Lower lobe of right lung (tissue), 2 donors: Measurements from ENCODE around the gene ARHGAP8. TPM values are rescaled to one million over a fixed set of nuclear protein-coding genes. Genes with fewer than 3 reads are reported as not detected.
A peak's percentile ranks its signal among the peaks of the same experiment; 100 is the strongest.

Experiments
- ATAC-seq, 2 donors: fragments of 200-7000 bp; cut with Tn5 transposase; one replicate each; pipeline ENCODE4 v1.9.1; 2020 to 2022; ENCODE audit warnings: mild to moderate bottlenecking in 2 of 2, moderate library complexity in 2 of 2
- DNase-seq: peaks from one replicate; pipeline ENCODE4 v3.0.0-alpha.2; 2020
- H3K27ac ChIP-seq: fragments of 200-600 bp; one replicate; pipeline ENCODE4 v1.8.0; 2022
- H3K27me3 ChIP-seq: fragments of 200-600 bp; one replicate; pipeline ENCODE4 v1.8.0; 2022; ENCODE audit warnings: low read depth
- H3K36me3 ChIP-seq: fragments of 200-600 bp; one replicate; pipeline ENCODE4 v1.8.0; 2022; ENCODE audit warnings: mild to moderate bottlenecking
- H3K4me1 ChIP-seq: fragments of 200-600 bp; one replicate; pipeline ENCODE4 v1.8.0; 2022
- H3K4me3 ChIP-seq: fragments of 200-600 bp; one replicate; pipeline ENCODE4 v1.8.0; 2022; ENCODE audit warnings: mild to moderate bottlenecking
- H3K9me3 ChIP-seq: fragments of 200-600 bp; one replicate; pipeline ENCODE4 v1.8.0; 2022
- CTCF ChIP-seq: fragments of 200-600 bp; IDR thresholded peaks from one replicate; pipeline ENCODE4 v1.8.0; 2022; ENCODE audit warnings: antibody characterized with exemption, mild to moderate bottlenecking
- intact Hi-C: fragments of 100-400 bp; cut with DNase I; formaldehyde crosslinking; loops from one replicate; pipeline ENCODE4 v1.11.0; 2022
- total RNA-seq: library from RNA; stranded (reverse); fragmentation: NEBNext Ultra II Directional; extraction: Animal tissue kit (Norgen Biotek cat#: 25700); gene quantifications from one replicate; pipeline ENCODE4 v1.2.1, GENCODE V29; 2021
- donor health status: DM: no; HTN: yes; CAD: no; lungs with severe emphysema.

Gene ARHGAP8
- total RNA-seq, 1 donor from 2014 or later, result 18.2 TPM

GRCh38 chr22:44753189-44754042, 1.0 kb downstream of the ARHGAP8 start:
- peak overlapping the region; percentile 49 for H3K27ac ChIP-seq
- peak overlapping the region; percentile 50 for H3K4me3 ChIP-seq
- H3K36me3 ChIP-seq, result no peaks in the 10 kb centered on the region
- H3K4me1 ChIP-seq, result peaks cover 16% of the 10 kb centered on the region
- DNase-seq, result no peak
- TF ChIP-seq CTCF, result no peak
- ATAC-seq, result peak; percentile 34 to 44
- peaks cover 32% of the 10 kb centered on the region for H3K27me3 ChIP-seq
- intact Hi-C loops, result no loop called here
- H3K9me3 ChIP-seq, result no peaks in the 10 kb centered on the region

GRCh38 chr22:44754998-44755397, 2.6 kb downstream of the ARHGAP8 start:
- TF ChIP-seq CTCF, result no peak
- Histone ChIP-seq H3K36me3 (no peaks in the 10 kb centered on the region), H3K27me3 (peaks cover 32% of the 10 kb centered on the region), H3K4me3 (no peak overlapping the region), H3K4me1 (peaks cover 16% of the 10 kb centered on the region), H3K27ac (no peak overlapping the region), H3K9me3 (no peaks in the 10 kb centered on the region)
- ATAC-seq, result no peak
- intact Hi-C loops, result no loop called here
- DNase-seq, result no peak

GRCh38 chr22:44755417-44755816, 3.0 kb downstream of the ARHGAP8 start:
- no peak for DNase-seq
- Histone ChIP-seq H3K9me3 (no peaks in the 10 kb centered on the region), H3K36me3 (no peaks in the 10 kb centered on the region), H3K4me1 (peaks cover 16% of the 10 kb centered on the region), H3K4me3 (no peak overlapping the region), H3K27me3 (peaks cover 32% of the 10 kb centered on the region), H3K27ac (peak overlapping the region; percentile 41)
- intact Hi-C loops, result no loop called here
- TF ChIP-seq CTCF, result no peak
- no peak for ATAC-seq

- DNase-seq (no peak), ATAC-seq (peak; percentile 63 to 72)
- no peaks in the 10 kb centered on the region for H3K36me3 ChIP-seq
- H3K9me3 ChIP-seq, result no peaks in the 10 kb centered on the region
- peak overlapping the region; percentile 21 for H3K4me3 ChIP-seq
- intact Hi-C loops, result no loop called here
- peaks cover 16% of the 10 kb centered on the region for H3K4me1 ChIP-seq
- peaks cover 30% of the 10 kb centered on the region for H3K27me3 ChIP-seq
- H3K27ac ChIP-seq, result peak overlapping the region; percentile 41
- TF ChIP-seq CTCF, result no peak
Measured at GRCh38 chr22:44755956-44756361, 3.6 kb downstream of the ARHGAP8 start.

GRCh38 chr22:44758344-44758973, 6.1 kb downstream of the ARHGAP8 start:
- peaks cover 13% of the 10 kb centered on the region for H3K4me1 ChIP-seq
- ATAC-seq (no peak), DNase-seq (no peak)
- H3K36me3 ChIP-seq, result no peaks in the 10 kb centered on the region
- H3K27ac ChIP-seq, result no peak overlapping the region
- intact Hi-C loops, result no loop called here
- no peak overlapping the region for H3K4me3 ChIP-seq
- TF ChIP-seq CTCF, result no peak
- H3K9me3 ChIP-seq, result no peaks in the 10 kb centered on the region
- H3K27me3 ChIP-seq, result peaks cover 15% of the 10 kb centered on the region
